MCF 10A (cell line): ENCODE measurements around the gene ST8SIA4. TPM values are rescaled to one million over a fixed set of nuclear protein-coding genes. Genes with fewer than 3 reads are reported as not detected.

ENCODE experiments used
- BruUV-seq: library from RNA; stranded (reverse); fragments of 400-500 nt; replicated peaks from 2 replicates; lab custom pipeline; 2021; lab: Mats Ljungman, UMichigan
- CTCF ChIA-PET: fragments of 300-600 bp; sonication (Branson Sonifier 250); formaldehyde crosslinking; extraction: SDS; loops from one replicate; lab custom pipeline; 2021; ENCODE audit warnings: antibody characterized with exemption, inconsistent platforms; lab: Yijun Ruan, JAX
- POLR2A ChIA-PET: fragments of 300-600, 350-650 bp; sonication (Branson Sonifier 250); formaldehyde crosslinking; extraction: SDS; loops from one replicate; lab custom pipeline; 2020; ENCODE audit warnings: antibody characterized with exemption, inconsistent platforms; lab: Yijun Ruan, JAX
- DNase-seq: peaks from one replicate; pipeline ENCODE4 v3.0.0-alpha.2; 2018; ENCODE audit not compliant: unreplicated experiment
- H3K27ac Mint-ChIP-seq: one replicate; pipeline ENCODE4 v1.8.0; 2022; ENCODE audit warnings: mild to moderate bottlenecking, low read depth, mixed read lengths; ENCODE audit not compliant: unreplicated experiment
- H3K27me3 Mint-ChIP-seq: one replicate; pipeline ENCODE4 v1.8.0; 2022; ENCODE audit warnings: mixed read lengths; ENCODE audit not compliant: insufficient read depth, unreplicated experiment
- H3K36me3 Mint-ChIP-seq: one replicate; pipeline ENCODE4 v1.8.0; 2022; ENCODE audit warnings: mild to moderate bottlenecking, moderate library complexity, mixed read lengths; ENCODE audit not compliant: insufficient read depth, unreplicated experiment
- H3K4me1 Mint-ChIP-seq: one replicate; pipeline ENCODE4 v1.8.0; 2022; ENCODE audit warnings: mixed read lengths; ENCODE audit not compliant: insufficient read depth, unreplicated experiment
- H3K4me3 Mint-ChIP-seq: one replicate; pipeline ENCODE4 v1.8.0; 2022; ENCODE audit warnings: mild to moderate bottlenecking, moderate library complexity, mixed read lengths; ENCODE audit not compliant: unreplicated experiment
- H3K9me3 Mint-ChIP-seq: one replicate; pipeline ENCODE4 v1.8.0; 2022; ENCODE audit warnings: mixed read lengths; ENCODE audit not compliant: unreplicated experiment
- intact Hi-C: fragments of 100-400 bp; cut with micrococcal nuclease; formaldehyde crosslinking; loops from 2 replicates; pipeline ENCODE4 v1.14.1; 2022
- total RNA-seq: library from RNA; stranded (reverse); gene quantifications from 2 replicates; pipeline ENCODE4 v1.2.3, GENCODE V29; 2022
- TF ChIP-seq, protein P1 (sequence below): fragments of 200-600 bp; IDR thresholded peaks from one replicate; pipeline ENCODE4 v1.8.0; 2022; ENCODE audit warnings: antibody characterized with exemption, mild to moderate bottlenecking; ENCODE audit not compliant: unreplicated experiment

The ST8SIA4 gene
- total RNA-seq, 1 experiment from 2014 or later, result 0.26 TPM

DNA sequence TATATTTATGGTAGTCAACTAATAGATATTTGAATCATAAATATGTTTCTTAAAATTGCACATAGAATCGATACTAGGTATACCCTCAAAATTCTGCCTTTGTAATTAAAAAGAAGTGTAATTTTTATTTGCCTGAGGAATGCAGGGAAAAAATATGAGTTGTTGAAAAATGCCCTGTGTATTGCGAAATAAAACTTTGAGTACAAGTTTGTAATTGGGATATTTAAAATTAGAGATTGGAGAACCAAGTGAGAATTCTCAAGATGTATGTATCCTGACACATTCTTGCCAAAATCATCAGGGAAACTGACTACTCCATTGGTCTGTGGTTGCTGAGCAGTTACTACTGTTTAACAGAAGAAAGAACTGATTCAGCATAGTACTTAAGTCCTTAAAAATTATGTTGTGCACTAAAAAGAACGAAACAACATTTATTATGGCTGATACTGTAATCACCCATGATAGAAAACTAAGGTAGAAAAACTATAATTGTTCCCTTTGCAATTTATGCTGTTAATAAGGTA is 36.0 kb downstream of the ST8SIA4 start:
- no TSS peak for BruUV-seq
- POLR2A ChIA-PET, result no interaction called here
- TF ChIP-seq, protein P1, sequence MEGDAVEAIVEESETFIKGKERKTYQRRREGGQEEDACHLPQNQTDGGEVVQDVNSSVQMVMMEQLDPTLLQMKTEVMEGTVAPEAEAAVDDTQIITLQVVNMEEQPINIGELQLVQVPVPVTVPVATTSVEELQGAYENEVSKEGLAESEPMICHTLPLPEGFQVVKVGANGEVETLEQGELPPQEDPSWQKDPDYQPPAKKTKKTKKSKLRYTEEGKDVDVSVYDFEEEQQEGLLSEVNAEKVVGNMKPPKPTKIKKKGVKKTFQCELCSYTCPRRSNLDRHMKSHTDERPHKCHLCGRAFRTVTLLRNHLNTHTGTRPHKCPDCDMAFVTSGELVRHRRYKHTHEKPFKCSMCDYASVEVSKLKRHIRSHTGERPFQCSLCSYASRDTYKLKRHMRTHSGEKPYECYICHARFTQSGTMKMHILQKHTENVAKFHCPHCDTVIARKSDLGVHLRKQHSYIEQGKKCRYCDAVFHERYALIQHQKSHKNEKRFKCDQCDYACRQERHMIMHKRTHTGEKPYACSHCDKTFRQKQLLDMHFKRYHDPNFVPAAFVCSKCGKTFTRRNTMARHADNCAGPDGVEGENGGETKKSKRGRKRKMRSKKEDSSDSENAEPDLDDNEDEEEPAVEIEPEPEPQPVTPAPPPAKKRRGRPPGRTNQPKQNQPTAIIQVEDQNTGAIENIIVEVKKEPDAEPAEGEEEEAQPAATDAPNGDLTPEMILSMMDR, result no peak
- Mint-ChIP-seq H3K27ac (no peak overlapping the region), H3K4me3 (no peak overlapping the region), H3K4me1 (peaks cover 4% of the 10 kb centered on the region), H3K27me3 (no peaks in the 10 kb centered on the region), H3K9me3 (no peaks in the 10 kb centered on the region), H3K36me3 (no peaks in the 10 kb centered on the region)
- CTCF ChIA-PET, result no interaction called here
- no peak for DNase-seq
- intact Hi-C loops, result no loop called here

DNA sequence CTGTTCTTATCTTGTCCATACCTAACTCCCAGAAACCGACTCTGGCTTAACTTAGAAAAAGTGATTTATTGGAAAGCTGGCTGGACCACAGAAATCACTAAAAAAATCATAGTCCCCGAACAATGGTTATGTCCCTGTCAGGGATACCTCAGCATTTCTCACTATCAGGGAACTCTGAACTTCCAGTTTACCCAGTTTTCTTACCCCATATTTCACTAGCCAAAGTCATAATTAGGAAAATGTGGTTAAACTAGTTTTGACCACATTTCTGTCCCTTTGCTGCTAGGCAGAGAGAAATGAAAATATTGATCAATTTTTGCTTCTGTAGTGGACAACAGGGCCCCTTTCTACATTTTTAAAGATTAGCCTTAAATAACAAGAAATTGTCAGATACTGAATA is 38.2 kb downstream of the ST8SIA4 start:
- TF ChIP-seq, protein P1, result no peak
- Mint-ChIP-seq H3K27ac (no peak overlapping the region), H3K4me1 (peaks cover 4% of the 10 kb centered on the region), H3K36me3 (no peaks in the 10 kb centered on the region), H3K4me3 (no peak overlapping the region), H3K9me3 (no peaks in the 10 kb centered on the region), H3K27me3 (no peaks in the 10 kb centered on the region)
- intact Hi-C loops, result no loop called here
- BruUV-seq, result no TSS peak
- no peak for DNase-seq
- POLR2A ChIA-PET, result no interaction called here
- CTCF ChIA-PET, result no interaction called here

DNA sequence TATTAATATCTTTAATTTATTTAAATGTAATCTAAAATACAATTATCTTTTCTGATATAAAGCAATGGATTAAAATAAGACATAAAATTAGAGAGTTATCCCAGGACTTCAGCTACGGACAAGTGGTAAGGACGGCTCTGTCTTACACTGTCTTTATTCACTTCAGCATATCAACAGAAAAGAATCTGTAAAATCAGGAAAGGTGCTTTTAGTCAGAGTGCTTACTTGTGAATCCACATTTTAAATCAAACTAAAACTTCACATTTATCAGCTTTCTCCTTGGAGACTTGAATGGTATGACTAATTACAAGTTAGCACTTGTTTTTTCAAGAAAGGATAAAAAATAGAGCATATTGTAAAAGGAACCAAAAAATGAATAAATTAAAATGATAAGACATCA is 39.3 kb downstream of the ST8SIA4 start:
- Mint-ChIP-seq H3K4me3 (no peak overlapping the region), H3K27ac (no peak overlapping the region), H3K36me3 (no peaks in the 10 kb centered on the region), H3K4me1 (peaks cover 4% of the 10 kb centered on the region), H3K27me3 (no peaks in the 10 kb centered on the region), H3K9me3 (no peaks in the 10 kb centered on the region)
- CTCF ChIA-PET, result no interaction called here
- POLR2A ChIA-PET, result no interaction called here
- DNase-seq, result no peak
- BruUV-seq, result no TSS peak
- intact Hi-C loops, result no loop called here
- TF ChIP-seq, protein P1, result no peak

DNA sequence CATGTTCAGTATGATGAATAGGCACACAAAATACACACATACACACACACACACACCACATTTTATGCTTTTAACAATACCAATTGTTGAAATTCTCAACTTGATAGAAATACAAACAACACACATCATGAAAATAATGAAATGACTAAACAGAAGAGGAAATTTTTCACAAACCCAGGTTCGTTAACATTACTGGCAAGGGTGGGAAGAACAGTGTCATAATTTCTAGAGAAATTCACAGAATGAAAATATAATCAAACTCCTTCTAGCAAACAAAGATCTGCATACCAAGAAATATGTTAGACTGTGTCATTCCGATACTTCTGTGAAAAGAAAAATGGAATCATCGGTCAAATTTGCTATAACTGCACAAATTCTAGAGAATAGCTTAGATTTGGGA is 41.9 kb downstream of the ST8SIA4 start:
- Mint-ChIP-seq H3K4me1 (no peaks in the 10 kb centered on the region), H3K9me3 (no peaks in the 10 kb centered on the region), H3K36me3 (no peaks in the 10 kb centered on the region), H3K27me3 (no peaks in the 10 kb centered on the region), H3K27ac (no peak overlapping the region), H3K4me3 (no peak overlapping the region)
- BruUV-seq, result no TSS peak
- POLR2A ChIA-PET, result no interaction called here
- DNase-seq, result no peak
- intact Hi-C loops, result no loop called here
- TF ChIP-seq, protein P1, result no peak
- CTCF ChIA-PET, result no interaction called here
